Suppressor macrophage treated with lipopolysaccharide for 1 hour (primary cell): Measurements from ENCODE around the gene SEMA5A.

Experiments
- DNase-seq, 3 donors: peaks; one replicate each; pipeline ENCODE4 v3.0.0-alpha.2; 2020 to 2022

Gene SEMA5A

DNA sequence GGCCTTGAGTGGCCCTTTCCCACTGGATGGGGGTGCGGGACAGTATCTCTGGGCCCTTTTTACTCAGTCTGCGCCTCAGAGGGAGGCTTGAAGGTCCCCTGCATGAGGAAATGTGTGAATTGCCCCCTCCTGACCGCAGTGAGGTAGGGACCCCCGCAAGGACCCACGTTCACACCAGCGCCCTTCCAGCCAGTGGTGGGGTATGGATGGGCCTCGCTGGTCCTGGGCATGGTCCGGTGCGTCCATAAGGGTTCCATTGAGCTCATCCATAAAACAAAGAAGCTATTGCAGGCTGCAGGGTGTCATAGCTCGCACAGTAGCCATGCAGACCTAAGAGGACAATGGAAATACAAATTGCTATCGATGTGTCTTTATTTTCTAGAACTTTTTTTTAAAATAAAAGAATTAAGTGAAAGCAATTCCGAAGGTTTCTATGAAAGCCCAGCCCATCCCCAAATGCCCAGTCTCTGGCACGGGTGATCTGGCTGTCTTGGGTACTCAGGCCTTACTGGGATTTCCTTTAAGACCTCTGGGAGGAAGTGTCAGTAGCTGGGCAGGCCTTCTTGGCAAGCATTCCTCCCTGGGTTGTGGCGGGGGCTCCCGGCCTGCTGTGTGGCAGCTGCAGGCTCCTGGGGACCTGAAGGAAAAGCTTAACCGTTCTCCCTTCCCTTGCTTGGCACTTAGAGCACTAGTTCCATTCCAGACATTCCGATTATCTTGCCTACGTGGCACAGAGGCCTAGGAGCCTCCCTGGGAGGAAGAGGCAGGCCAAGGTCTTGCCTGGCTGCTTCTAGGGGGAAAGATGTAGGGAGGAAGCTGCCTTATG, 1.5 kb upstream of the SEMA5A start:
- peak in 1 of 3 donors; percentile 10 for DNase-seq

- no peak for DNase-seq
These were observed 511 bp downstream of the SEMA5A start for GRCh38 chr5:9545136-9545991.

GRCh38 chr5:9544502-9545135, 1.3 kb downstream of the SEMA5A start:
- peak; percentile 61 to 81 (median 79) for DNase-seq

- DNase-seq: no peak
These were observed 1.8 kb downstream of the SEMA5A start for GRCh38 chr5:9544056-9544455.

- no peak for DNase-seq
These were observed 2.5 kb downstream of the SEMA5A start for GRCh38 chr5:9543311-9543920.

DNA sequence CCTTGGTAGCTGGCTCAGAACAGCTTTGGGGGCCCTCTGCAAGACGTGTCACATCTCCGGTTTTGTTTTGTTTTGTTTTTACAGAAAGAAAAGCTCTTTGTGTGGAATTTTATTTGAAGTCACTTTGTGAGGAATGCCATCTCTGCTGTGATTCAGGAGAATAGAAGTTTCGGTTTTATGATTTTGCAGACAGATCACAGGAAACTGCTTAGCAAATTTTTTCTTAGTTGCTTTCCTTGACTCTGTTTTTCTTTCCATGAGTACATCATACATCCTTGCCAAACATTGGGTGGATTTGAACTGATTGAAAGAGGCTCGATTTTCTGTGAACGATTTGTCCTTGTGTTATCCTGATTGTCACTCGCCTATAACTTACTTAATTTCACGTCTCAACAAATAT, 5.1 kb downstream of the SEMA5A start:
- DNase-seq: no peak

- DNase-seq: no peak
These were observed 7.4 kb downstream of the SEMA5A start for GRCh38 chr5:9538504-9538903.

DNA sequence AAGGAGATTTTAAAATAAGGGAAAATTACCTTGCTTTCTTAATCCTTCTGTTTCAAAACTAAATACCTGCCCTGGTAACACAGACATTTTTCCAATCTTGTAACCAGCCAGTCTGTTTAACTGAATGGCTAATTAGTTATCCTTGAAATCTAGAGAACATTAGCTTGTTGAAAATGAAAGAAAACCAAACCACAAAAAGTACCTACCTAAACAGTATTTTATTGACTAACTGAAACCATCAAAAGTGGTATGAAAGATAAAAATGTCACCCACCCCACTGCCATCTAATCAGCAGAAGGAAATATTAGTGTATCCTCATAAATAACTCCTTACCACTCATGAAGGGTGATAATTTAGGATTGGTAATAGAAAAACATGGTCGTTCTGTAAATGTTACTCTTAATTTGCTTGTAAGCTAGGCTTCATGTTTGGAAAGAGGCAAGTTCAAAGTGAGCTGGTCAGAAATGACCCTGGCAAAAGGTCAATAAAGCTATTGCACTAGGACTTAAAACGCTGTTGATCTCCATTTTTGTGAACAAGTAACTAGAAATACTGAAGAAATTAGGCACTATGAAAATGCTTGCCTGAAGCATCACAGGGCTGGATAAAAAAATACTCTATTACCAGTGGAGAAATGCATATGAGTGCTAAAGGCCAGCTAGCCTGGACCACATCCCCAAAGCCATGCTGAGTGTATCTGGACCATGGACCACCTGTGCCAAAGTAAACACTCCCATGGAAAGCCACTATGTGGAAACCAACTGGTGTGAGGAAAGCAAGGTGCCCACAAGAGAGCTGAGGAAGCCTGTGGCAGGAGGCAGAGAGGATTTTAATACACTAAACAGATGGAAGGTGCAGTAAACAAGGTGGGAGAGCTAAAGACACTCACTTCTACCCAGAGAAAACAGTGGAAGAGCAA, 8.4 kb downstream of the SEMA5A start:
- DNase-seq: no peak

- DNase-seq: no peak
These were observed 9.2 kb downstream of the SEMA5A start for GRCh38 chr5:9536717-9537116.

DNA sequence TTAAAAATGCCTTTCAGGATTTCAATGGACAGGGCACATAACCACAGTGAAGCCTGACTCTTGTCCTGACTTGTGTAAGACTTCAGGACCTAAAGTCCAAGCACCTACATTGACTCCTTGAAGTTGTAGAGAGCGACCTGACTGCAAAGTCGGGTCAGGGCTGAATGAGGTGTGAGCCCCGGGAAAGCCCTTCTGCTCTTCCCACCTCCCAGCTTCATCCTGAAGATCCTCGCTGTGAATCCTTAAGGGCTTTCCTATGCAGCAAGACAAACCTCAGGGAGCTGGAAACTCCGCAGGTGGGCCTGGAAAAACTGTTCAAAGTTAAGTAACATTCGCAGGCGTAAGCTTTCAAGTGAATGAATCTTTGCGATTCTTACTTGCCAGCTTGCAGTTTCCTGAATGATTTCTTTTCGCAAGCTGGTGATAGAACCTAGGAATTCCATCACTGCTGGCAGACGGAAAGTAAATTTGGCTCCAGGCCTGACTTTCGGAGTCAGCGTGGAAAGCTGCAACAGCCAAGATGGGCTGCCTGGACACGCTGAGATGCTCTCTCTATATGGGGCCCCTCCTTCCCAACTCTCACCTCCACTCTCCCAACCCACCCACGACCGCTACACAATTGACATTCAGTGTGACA, 10.9 kb downstream of the SEMA5A start:
- no peak for DNase-seq

DNA sequence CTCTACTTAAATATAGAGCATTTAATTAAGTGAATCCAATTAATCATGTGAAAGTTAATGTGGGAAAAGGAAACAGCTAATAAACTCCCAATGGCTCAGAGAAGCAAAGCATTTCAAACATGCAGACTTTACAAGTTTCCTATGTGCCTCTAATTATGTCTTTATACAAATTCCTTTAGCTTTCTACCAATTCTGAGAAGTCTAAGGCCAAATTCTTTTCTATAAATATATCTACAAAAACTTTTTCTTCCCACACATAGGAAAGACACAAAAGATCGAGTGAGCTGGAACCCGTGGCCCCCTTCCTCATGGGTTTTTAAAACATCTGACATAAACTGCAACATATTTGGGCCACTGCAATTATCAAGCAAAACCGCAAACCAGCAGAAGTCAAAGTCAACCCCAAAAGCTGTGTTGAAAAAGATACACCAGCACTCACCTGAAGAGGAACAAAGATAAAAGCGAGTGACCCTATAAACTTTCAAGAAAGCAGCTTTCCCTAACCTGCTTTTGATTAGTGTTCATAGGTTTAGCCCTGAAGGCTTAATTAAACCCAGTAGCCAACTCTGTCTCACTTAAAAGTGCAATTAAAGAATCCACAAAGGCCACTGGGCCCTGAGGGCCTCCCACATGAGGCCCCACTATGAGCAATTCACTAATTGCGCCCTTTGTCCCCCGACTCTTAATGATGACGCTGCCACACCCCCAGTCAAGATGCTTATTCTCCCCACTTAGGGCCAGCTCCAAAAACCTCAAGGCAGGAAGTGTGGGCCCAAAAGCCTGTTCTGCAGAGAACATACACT, 12.1 kb downstream of the SEMA5A start:
- DNase-seq: no peak

- no peak for DNase-seq
These were observed 12.8 kb downstream of the SEMA5A start for GRCh38 chr5:9533096-9533495.

DNA sequence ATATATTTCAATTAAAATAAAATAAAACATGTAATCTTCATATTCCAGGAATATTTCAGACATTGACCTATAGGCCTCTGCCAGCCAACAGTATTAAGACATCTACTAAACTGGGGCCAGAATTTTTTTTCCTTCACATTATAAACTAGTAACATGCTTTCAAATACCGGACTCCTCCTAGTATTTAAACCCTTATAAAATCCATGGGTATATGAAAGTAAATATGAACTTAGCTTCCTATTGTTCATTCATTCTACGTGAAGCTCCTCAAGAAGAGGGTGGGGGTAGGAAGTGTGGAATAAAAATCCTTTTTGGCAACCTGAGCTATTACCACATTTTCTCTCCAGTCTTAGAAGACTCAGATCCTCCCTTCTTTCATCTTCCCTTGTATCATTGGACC, 16.4 kb downstream of the SEMA5A start:
- DNase-seq: no peak

DNA sequence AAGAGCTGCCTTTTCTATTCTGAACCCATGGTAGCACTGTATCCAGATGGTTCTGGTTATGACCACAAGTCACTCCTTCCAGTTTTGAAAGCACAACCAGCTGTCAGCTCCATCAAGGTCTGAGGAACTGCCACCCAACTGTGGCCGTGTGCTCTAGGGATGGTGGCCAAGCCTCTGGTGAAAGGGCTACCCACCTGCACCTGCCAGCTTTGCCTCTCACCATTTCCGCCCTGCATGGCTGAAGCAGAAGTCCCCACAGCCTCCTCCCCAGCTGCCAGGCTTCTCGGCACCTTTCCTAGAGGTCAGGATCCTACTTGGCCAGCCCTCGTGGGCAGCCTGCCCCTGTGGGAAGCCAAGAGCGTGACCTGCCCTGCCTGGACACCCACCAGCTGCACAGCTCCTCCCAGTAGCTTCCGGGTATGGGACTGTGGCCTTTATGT, 16.8 kb downstream of the SEMA5A start:
- no peak for DNase-seq

- DNase-seq: no peak
These were observed 20.9 kb downstream of the SEMA5A start for GRCh38 chr5:9524941-9525340.

DNA sequence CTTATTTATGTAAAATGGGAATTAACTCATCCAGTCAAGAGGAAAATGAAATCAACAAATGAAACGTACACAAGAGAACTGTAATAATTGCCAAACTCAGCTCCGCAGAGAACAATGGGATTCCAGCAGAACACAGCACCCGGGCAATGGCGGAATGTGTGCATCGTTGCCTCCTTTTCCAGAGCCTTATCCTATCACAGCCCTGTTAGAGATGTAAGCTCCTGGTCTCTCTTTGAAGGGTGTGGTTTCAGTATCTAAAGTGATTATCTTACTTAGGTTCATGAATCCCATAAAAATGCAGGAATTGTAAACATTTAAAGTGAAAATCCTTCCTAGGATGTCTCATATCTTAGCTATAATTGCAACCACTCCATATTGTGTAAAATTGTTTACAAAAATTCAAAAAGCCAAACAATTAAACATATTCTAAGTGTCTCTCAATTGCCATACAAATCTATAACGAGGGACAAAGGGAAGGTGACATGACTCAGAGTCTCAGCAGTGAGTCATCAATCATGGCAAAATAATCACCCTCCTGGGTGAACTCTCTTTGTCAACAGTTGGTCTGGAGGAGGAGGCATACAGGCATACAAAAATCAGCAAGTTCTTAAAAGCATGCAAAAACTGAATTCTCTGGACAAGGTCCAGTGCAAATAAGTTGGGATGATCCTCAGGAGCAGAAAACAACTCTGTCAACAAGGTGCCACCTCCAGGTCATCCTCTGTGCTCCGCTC, 22.6 kb downstream of the SEMA5A start:
- DNase-seq: no peak

DNA sequence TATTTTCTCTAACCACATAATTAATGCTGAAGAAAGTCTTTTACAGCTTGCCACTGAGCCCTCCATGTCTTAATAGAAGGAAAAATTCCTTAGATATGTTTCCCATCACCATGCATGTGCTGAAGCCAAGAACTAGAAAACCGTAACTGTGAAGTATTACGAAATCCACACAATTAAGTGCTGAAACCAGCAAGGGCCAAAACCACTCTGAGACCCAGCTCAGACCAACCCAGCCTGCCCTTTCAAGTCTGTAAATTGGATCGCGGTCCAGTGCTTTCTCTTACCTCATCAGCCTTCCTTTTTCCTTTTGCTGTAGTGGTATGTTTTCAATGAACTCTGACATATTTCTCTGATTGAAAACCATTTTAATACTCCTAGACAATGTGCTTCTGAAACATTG, 26.3 kb downstream of the SEMA5A start:
- DNase-seq: no peak

DNA sequence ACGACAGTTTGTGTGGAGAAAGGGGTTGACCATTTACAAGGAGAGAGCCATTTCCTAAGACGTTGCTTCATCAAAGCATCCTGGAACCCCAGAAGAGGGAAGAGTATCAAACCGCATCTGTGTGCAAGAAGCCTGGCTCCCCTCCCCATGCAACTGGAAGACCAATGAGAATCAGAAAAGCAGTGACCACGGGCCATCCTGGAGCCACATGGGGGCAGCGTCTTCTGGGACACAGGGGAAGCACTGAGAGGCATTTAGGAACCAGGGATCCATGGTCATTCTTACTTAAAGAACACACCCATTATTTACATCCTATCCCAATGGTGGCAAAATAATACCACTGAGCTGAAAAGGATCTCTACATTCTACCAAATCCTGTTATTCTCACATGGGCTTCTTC, 29.3 kb downstream of the SEMA5A start:
- no peak for DNase-seq

DNA sequence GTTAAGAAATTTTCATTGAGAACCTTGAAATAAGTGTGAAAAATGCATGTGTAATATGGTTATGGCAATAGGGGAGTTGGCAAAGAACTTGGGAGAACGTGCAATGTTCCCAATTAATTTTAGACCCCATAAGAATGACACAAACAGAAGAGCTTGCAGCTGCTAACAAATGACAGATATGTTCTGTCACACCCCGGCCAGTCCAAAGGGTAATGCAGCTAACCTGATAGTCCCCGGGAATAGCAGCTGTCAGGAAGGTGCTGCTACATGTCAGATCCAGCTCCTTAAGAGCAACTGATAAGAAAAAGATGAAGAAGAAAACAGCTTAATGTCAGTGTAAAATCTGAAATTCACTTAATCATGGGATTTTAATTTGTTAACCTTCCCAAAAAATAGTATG, 30.4 kb downstream of the SEMA5A start:
- no peak for DNase-seq

- DNase-seq: no peak
These were observed 30.9 kb downstream of the SEMA5A start for GRCh38 chr5:9514968-9515367.
